A172 (cell line): ENCODE data around the gene EPM2AIP1. TPM values are rescaled to one million over a fixed set of nuclear protein-coding genes. Genes with fewer than 3 reads are reported as not detected.
"Not testable (repeated sequence)": the region's sequence is repeated elsewhere in the genome, so short reads cannot be mapped to it uniquely, and the experiment has no call there.

Experiments used
- DNase-seq: peaks from one replicate; pipeline ENCODE4 v3.0.0-alpha.2; 2015; ENCODE audit warnings: low spot score
- total RNA-seq: library from RNA; depleted of rRNA; stranded (reverse); fragments of >200 nt; shearing (Covaris generic); gene quantifications from 2 replicates; pipeline ENCODE4 v1.2.3, GENCODE V29; 2014; rRNA removed

Gene EPM2AIP1
- total RNA-seq, 1 experiment from 2014 or later, result 24.2 TPM

GRCh38 chr3:36954452-36955134, 38.3 kb downstream of the EPM2AIP1 start:
- no peak for DNase-seq

- not testable (repeated sequence) for DNase-seq
Measured at GRCh38 chr3:36947814-36948213, 45.1 kb downstream of the EPM2AIP1 start.

DNA sequence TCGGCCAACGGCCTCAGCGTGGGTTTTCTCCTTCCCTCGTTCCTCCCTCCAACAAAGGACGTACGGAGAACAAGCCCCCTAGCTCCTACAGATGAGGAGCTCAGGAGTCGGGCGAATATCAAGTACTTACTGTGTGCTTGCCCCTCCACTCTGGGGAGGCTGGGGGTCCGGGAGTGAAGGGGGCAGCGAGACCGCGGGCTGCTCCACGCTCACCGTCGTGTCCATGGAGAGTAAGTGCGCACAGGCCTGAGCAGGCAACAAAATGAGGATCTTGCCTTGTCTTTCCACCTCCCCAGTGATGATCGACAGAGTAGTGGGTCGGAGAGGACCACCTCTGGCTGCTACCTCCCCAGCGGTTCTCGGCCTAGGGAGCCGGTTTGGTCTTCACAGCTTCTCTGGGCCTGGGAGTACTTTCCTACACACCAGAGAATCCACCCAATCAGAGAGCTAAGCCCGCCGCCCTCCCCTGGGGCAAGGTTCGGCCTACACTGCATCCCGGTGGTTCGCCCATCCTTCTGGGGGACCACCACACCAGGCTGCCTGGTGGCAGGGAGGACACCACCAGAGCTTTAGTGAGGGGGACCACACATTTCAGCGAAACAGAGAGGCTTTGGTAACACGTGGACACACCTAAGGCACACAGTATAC, 47.5 kb downstream of the EPM2AIP1 start:
- no peak for DNase-seq

DNA sequence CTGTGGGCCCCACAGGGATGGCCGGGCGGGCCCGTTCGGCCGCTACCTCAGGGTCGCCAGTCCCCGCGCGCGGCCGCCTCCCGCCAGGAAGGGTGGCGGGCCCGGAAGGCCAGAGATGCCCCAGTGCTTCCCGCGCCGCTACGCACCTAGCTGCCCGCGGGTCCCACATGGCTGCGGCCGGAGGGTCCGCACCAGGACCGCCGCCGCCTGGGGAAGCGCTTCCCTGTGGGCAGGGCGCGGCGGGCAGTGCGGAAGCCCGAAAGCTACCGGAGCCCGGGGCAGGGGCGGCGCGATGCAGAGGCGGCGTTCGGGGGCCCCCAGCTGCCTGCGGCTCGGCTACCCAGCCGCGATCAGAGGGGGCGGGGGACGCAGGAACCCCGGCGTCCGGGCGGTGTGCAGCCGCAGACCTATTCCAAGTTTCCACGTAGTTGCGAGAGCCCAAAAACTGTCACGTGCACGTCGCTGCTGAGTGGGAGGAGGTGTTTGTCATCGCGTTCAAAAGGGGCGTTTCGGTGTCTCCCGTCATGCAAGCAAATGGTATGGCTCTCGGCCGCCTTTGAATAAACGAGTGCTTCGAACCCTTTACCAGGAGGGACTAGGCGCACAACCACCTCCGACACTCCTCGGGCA, 48.2 kb downstream of the EPM2AIP1 start, which contains the start of gene TRANK1:
Gene TRANK1 (minus strand): TSS at position 414 of the 630 bp plus-strand sequence. CDS start 245 bp downstream, at position 169.
- no peak for DNase-seq

GRCh38 chr3:36944012-36944640, 48.8 kb downstream of the EPM2AIP1 start:
- DNase-seq, result no peak

DNA sequence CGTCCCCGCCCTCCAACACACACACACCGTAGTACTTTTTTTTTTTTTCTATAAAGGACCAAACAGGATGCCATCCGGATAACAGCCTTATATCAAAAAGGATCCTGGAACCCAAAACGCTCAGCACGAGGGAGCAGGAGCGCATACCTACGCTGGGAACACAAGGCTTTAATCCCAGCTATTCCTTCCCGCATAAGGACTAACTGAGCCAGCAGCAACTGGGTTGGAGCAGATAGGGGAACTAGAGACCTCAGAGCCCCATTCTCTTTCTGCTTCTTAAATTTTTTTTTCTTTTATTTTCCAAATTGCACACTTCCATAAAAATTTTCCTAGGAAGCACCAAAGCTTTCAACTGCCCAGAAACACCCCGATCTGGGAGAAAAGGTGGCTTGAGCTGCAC, 49.3 kb downstream of the EPM2AIP1 start:
- DNase-seq, result no peak

DNA sequence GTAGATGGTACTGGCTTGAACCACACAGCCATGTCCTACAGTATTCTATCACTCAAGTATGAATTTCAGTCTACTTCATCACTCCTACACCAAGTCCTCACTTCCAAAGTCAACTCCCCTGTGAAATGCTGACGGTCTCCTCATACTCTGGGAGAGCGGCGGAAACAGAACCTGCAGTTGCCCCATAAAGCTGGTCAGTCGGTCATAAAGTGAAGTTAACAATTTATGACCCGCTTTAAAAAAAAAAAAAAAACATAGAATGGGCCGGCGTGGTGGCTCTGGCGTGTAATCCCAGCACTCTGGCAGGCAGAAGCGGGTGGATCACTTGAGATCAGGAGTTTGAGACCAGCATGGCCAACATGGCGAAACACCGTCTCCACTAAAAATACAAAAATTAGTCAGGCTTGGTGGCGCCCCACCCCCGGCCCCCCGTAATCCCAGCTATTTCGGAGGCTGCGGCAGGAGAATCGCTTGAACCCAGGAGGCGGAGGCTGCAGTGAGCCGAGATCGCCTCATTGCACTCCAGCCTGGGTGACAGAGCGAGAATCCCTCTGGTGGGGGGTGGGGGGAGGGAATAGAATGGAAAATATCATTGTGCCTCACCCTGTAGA, 50.2 kb downstream of the EPM2AIP1 start:
- no peak for DNase-seq

GRCh38 chr3:36941658-36942057, 51.3 kb downstream of the EPM2AIP1 start:
- peak; percentile 19 for DNase-seq

- DNase-seq, result no peak
Measured at GRCh38 chr3:36941162-36941561, 51.8 kb downstream of the EPM2AIP1 start.

DNA sequence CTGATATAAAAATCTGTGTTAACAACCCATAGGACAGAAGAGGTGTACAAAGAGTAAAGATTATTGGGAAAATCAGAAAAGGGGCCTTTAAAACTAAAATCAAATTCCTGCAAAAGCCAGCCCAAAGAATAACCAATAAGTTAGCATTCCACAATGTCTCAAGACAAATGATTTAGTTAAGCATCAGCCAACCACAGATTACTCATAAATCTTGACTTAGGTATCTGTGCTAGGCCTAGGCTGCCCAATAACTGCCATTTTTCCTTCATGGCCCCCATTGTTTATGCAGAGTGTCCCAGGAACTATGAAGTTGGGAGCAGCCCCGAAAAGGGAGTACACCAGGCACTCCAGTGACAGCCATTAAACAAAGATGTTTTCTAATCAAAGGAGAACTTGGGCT, 55.4 kb downstream of the EPM2AIP1 start:
- DNase-seq, result no peak

Other genes starting within 250 kb of the EPM2AIP1 start
- not detected in 2 replicates for gene DCLK3, start 228.6 kb downstream of the EPM2AIP1 start, total RNA-seq
- gene TRANK1, start 48.1 kb downstream of the EPM2AIP1 start, total RNA-seq, result 3.8 and 7.0 TPM in 2 replicates
- 82.6 and 111 TPM in 2 replicates for gene MLH1, start 387 bp upstream of the EPM2AIP1 start, total RNA-seq
- 71.1 and 93.9 TPM in 2 replicates for gene LRRFIP2, start 181.5 kb upstream of the EPM2AIP1 start, total RNA-seq